SK-N-SH (cell line): ENCODE measurements around the gene DPH7.

Source experiments
- NFIC ChIP-seq: IDR thresholded peaks from 2 replicates; pipeline ENCODE4 v1.4.0; 2012; ENCODE audit warnings: borderline replicate concordance
- NRF1 ChIP-seq: IDR thresholded peaks from 2 replicates; pipeline ENCODE4 v1.6.1; 2012; ENCODE audit warnings: low read depth, mild to moderate bottlenecking, low read length
- RFX5 ChIP-seq: IDR thresholded peaks from 2 replicates; pipeline ENCODE4 v1.6.1; 2012; ENCODE audit warnings: mild to moderate bottlenecking, improper control_type of control experiment, low read length
- YY1 ChIP-seq: IDR thresholded peaks from 2 replicates; pipeline ENCODE4 v1.4.0; 2012; ENCODE audit warnings: low read depth, mild to moderate bottlenecking
- TF ChIP-seq, protein P1 (sequence below): fragments of 200-600 bp; sonication (generic); IDR thresholded peaks from 2 replicates; pipeline ENCODE4 v1.6.1; 2017; ENCODE audit warnings: antibody characterized with exemption, mild to moderate bottlenecking, moderate library complexity

DNA sequence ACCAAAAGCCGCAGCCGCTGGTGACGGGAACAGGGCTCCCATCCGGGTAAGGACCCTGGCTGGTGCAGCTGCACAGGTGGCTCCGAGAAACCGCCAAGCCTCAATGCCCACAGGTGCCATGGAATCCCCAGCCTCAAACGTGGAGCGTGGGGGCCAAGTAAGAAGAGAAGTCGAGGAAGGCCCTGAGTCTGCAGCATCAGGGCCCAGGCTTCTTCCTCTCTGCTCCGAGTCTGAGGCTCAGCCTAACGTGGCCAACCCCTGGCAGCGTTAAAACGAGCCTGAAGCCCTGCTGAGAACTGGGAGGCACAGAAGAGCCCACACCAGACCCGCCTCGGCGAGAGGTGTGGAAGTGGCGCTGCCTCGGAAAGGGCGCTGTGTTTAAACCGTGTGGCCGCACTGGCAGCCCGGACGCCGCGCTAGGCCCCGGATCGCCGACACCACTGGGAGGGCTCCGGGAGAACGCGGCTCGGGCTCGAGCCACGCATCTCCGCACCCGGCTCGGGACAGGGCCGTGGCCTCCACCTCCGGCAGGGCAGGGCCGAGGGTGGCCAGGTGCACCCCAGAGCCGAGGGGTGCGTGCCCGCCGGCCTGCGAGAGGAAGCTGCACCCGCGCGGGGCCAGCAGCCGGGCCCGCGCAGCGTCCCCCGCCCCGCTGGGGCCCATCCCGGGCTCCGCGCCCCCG lies 10.9 kb upstream of the DPH7 start:
- TF ChIP-seq NFIC: no peak
- TF ChIP-seq, protein P1, sequence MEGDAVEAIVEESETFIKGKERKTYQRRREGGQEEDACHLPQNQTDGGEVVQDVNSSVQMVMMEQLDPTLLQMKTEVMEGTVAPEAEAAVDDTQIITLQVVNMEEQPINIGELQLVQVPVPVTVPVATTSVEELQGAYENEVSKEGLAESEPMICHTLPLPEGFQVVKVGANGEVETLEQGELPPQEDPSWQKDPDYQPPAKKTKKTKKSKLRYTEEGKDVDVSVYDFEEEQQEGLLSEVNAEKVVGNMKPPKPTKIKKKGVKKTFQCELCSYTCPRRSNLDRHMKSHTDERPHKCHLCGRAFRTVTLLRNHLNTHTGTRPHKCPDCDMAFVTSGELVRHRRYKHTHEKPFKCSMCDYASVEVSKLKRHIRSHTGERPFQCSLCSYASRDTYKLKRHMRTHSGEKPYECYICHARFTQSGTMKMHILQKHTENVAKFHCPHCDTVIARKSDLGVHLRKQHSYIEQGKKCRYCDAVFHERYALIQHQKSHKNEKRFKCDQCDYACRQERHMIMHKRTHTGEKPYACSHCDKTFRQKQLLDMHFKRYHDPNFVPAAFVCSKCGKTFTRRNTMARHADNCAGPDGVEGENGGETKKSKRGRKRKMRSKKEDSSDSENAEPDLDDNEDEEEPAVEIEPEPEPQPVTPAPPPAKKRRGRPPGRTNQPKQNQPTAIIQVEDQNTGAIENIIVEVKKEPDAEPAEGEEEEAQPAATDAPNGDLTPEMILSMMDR: no peak
- TF ChIP-seq RFX5: no peak
- no peak for TF ChIP-seq NRF1
- no peak for TF ChIP-seq YY1
